Keratinocyte (primary cell): ENCODE measurements around the gene CCDC80.

ENCODE experiments used
- EZH2 ChIP-seq: IDR thresholded peaks from one replicate; pipeline ENCODE4 v1.6.1; 2012; ENCODE audit warnings: inconsistent platforms, mild to moderate bottlenecking, low read length, moderate library complexity
- TF ChIP-seq, protein P1 (sequence below), 3 experiments: IDR thresholded peaks in 1 of 3; conservative IDR thresholded peaks in 1 of 3; optimal IDR thresholded peaks in 1 of 3; 2 replicates in 2 of 3; 3 replicates in 1 of 3; pipeline versions ENCODE3 to v1.5.1; 2011; ENCODE audit warnings: low read length in 3 of 3, mild to moderate bottlenecking in 3 of 3, moderate library complexity in 2 of 3, control low read depth in 1 of 3, inconsistent platforms in 1 of 3; ENCODE audit not compliant: insufficient read depth in 2 of 3; ENCODE audit errors: extremely low read depth in 1 of 3

DNA sequence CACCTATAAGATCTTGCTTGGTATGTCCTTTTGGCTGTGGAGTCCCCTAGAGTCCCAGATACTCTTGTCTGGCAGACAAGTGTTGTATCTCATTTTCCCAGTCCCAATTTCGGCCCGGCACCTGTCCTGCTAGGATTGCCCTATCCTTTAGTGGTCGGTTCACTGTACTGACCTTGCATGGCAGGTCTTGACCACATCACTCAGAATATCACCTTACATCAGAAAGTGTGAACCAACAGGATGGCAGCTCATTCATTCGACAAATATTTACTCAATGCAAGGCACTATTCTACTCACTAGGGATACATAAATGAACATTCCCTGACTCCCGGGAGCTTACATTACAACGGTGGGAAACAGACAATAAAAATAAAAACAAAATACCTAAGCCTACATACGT is 5.7 kb upstream of the CCDC80 start:
- TF ChIP-seq EZH2, result no peak
- TF ChIP-seq, protein P1, sequence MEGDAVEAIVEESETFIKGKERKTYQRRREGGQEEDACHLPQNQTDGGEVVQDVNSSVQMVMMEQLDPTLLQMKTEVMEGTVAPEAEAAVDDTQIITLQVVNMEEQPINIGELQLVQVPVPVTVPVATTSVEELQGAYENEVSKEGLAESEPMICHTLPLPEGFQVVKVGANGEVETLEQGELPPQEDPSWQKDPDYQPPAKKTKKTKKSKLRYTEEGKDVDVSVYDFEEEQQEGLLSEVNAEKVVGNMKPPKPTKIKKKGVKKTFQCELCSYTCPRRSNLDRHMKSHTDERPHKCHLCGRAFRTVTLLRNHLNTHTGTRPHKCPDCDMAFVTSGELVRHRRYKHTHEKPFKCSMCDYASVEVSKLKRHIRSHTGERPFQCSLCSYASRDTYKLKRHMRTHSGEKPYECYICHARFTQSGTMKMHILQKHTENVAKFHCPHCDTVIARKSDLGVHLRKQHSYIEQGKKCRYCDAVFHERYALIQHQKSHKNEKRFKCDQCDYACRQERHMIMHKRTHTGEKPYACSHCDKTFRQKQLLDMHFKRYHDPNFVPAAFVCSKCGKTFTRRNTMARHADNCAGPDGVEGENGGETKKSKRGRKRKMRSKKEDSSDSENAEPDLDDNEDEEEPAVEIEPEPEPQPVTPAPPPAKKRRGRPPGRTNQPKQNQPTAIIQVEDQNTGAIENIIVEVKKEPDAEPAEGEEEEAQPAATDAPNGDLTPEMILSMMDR (optimal IDR thresholded peaks at IDR 0.05 in 1 of 3, IDR thresholded peaks at IDR 0.05 in 1 of 3, conservative IDR thresholded peaks at IDR 0.05 in 1 of 3; ENCODE audit: extremely low read depth in 1 of 3, insufficient read depth in 2 of 3, low read length in 3 of 3), result no peak
